ENCODE results near the gene SACS. TPM values are rescaled to one million over a fixed set of nuclear protein-coding genes. Genes with fewer than 3 reads are reported as not detected.

The SACS gene
- total and polyA plus RNA-seq, 5 donors: 4.8 to 23.5 (median 15.0) TPM

- intact Hi-C loops (cut with DNase I): no loop called here
- DNase-seq: no peak
- H3K27ac ChIP-seq (ENCODE audit: low read length): no peak overlapping the region
Measured at GRCh38 chr13:23279321-23279720, 154.2 kb downstream of the SACS start.

More at GRCh38 chr13:23279321-23279720, 154.2 kb downstream of the SACS start:
- Histone ChIP-seq H3K4me3 (ENCODE audit: low read length) (no peak overlapping the region), H3K9me3 (ENCODE audit: control insufficient read depth, low read length) (no peaks in the 10 kb centered on the region), H3K4me1 (ENCODE audit: control insufficient read depth, insufficient read depth, low read length) (no peaks in the 10 kb centered on the region), H3K27me3 (ENCODE audit: control insufficient read depth, insufficient read depth) (no peaks in the 10 kb centered on the region)
- WGBS: 46% methylated on average over 5 of the region's 5 CpGs
- ATAC-seq: no peak

Other genes starting within 250 kb of the SACS start
- gene TNFRSF19, start 136.7 kb upstream of the SACS start, total RNA-seq: 10 to 100 TPM; 26.2 to 50.8 (median 38.6) TPM
- gene TNFRSF19, start 136.7 kb upstream of the SACS start, polyA plus RNA-seq: 15.6 TPM

All from right cardiac atrium (tissue), 5 donors.